ENCODE results near the gene CHD9.
A peak's percentile ranks its signal among the peaks of the same experiment; 100 is the strongest.

The CHD9 gene

DNA sequence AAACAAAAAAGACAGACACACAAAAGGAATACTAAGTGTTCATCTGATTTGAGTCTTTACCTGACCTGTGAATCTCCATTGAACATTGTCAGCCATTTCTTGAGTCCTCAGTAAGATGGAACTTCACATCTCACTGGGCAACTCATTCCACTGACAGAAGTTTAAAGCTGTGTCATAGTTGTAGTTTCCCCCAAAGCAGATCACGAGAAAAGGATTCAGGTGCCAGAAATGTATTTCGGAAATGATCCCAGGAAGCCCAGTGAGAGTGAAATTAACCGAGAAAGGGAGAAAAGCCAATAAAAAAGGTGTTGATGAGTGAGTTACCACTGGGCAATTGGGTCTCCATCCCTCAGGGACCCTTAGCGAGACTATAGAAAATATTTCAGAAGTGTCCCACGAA is 6.5 kb downstream of the CHD9 start:
- TF ChIP-seq ZNF565 (CRISPR knock-in tag; conservative IDR thresholded peaks at IDR 0.05; ENCODE audit: low read depth) = no peak
- no peak for ATAC-seq

DNA sequence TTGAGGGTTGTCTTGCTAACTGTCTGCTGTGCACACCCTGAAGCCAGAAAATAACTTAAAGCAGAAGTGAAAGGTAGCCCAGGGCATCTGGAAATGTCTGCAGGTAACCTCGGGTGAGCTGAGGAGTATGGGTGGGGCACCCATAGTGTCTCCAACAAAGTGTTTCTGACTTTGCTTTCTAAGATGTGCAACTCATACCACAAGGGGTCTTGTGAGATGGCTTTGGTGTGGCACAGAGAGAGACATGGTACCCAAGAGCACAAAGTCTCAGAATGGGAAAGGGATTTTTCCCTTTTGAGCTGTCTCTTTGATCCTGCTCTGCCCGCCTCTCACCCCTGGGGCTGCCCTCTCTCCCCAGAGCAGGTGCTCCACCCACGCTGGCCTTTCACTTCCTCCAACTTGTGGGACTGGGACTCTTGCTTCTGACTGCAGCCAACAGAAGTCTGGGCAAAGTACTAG is 6.9 kb downstream of the CHD9 start:
- no peak for ATAC-seq
- TF ChIP-seq, protein P1, sequence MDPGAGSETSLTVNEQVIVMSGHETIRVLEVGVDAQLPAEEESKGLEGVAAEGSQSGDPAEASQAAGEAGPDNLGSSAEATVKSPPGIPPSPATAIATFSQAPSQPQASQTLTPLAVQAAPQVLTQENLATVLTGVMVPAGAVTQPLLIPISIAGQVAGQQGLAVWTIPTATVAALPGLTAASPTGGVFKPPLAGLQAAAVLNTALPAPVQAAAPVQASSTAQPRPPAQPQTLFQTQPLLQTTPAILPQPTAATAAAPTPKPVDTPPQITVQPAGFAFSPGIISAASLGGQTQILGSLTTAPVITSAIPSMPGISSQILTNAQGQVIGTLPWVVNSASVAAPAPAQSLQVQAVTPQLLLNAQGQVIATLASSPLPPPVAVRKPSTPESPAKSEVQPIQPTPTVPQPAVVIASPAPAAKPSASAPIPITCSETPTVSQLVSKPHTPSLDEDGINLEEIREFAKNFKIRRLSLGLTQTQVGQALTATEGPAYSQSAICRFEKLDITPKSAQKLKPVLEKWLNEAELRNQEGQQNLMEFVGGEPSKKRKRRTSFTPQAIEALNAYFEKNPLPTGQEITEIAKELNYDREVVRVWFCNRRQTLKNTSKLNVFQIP (CRISPR knock-in tag; IDR thresholded peaks at IDR 0.05; ENCODE audit: borderline replicate concordance, low read depth) = no peak
- TF ChIP-seq OSR1 (CRISPR knock-in tag; IDR thresholded peaks at IDR 0.05) = no peak
- TF ChIP-seq RARB (CRISPR knock-in tag; IDR thresholded peaks at IDR 0.05) = no peak
- TF ChIP-seq TOX (CRISPR knock-in tag; IDR thresholded peaks at IDR 0.05; ENCODE audit: borderline replicate concordance) = no peak
- TF ChIP-seq ZNF565 (CRISPR knock-in tag; conservative IDR thresholded peaks at IDR 0.05; ENCODE audit: low read depth) = no peak
- TF ChIP-seq, protein P2, sequence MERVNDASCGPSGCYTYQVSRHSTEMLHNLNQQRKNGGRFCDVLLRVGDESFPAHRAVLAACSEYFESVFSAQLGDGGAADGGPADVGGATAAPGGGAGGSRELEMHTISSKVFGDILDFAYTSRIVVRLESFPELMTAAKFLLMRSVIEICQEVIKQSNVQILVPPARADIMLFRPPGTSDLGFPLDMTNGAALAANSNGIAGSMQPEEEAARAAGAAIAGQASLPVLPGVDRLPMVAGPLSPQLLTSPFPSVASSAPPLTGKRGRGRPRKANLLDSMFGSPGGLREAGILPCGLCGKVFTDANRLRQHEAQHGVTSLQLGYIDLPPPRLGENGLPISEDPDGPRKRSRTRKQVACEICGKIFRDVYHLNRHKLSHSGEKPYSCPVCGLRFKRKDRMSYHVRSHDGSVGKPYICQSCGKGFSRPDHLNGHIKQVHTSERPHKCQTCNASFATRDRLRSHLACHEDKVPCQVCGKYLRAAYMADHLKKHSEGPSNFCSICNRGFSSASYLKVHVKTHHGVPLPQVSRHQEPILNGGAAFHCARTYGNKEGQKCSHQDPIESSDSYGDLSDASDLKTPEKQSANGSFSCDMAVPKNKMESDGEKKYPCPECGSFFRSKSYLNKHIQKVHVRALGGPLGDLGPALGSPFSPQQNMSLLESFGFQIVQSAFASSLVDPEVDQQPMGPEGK (CRISPR knock-in tag; IDR thresholded peaks at IDR 0.05; ENCODE audit: borderline replicate concordance) = no peak
- no peak for TF ChIP-seq SNAI2 (CRISPR knock-in tag; IDR thresholded peaks at IDR 0.05)
- no peak for TF ChIP-seq PPARA (CRISPR knock-in tag; IDR thresholded peaks at IDR 0.05; ENCODE audit: borderline replicate concordance)
- TF ChIP-seq GLIS3 (CRISPR knock-in tag; IDR thresholded peaks at IDR 0.05) = no peak
- TF ChIP-seq, protein P3, sequence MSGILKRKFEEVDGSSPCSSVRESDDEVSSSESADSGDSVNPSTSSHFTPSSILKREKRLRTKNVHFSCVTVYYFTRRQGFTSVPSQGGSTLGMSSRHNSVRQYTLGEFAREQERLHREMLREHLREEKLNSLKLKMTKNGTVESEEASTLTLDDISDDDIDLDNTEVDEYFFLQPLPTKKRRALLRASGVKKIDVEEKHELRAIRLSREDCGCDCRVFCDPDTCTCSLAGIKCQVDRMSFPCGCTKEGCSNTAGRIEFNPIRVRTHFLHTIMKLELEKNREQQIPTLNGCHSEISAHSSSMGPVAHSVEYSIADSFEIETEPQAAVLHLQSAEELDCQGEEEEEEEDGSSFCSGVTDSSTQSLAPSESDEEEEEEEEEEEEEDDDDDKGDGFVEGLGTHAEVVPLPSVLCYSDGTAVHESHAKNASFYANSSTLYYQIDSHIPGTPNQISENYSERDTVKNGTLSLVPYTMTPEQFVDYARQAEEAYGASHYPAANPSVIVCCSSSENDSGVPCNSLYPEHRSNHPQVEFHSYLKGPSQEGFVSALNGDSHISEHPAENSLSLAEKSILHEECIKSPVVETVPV (CRISPR knock-in tag; IDR thresholded peaks at IDR 0.05) = no peak
- TF ChIP-seq BACH2 (CRISPR knock-in tag; IDR thresholded peaks at IDR 0.05; ENCODE audit: borderline replicate concordance) = no peak
- no peak for TF ChIP-seq ZFP3 (CRISPR knock-in tag; IDR thresholded peaks at IDR 0.05)
- TF ChIP-seq ZC3H10 (CRISPR knock-in tag; IDR thresholded peaks at IDR 0.05) = no peak

DNA sequence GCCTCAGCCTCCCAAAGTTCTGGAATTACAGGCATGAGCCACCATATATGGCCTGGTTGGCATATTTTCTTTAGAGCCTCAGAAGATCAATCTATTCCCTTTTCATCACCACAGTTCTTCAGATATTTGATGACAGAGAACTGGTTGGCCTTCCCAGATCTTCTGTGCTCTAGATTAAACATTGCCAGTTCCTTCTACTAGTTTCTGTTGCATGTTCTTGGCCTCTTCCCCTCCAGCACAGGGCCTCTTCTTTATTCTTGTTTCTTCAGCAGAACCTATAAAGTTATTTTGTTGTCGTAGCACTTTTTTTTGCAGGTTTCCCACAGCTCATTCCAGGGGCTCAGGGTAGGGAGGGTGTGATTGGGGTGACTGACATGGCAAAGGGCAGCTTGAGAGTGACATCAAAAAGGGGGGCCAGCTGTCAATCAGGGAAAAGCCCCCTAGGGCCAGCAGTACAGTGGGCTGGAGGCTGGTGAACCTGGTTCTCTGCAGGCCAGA is 9.3 kb downstream of the CHD9 start:
- no peak for ATAC-seq
- TF ChIP-seq ZFP30 (CRISPR knock-in tag; IDR thresholded peaks at IDR 0.05) (no peak), BACH2 (CRISPR knock-in tag; IDR thresholded peaks at IDR 0.05; ENCODE audit: borderline replicate concordance) (no peak), SNAI2 (CRISPR knock-in tag; IDR thresholded peaks at IDR 0.05) (no peak), ZFP3 (CRISPR knock-in tag; IDR thresholded peaks at IDR 0.05) (no peak), PPARA (CRISPR knock-in tag; IDR thresholded peaks at IDR 0.05; ENCODE audit: borderline replicate concordance) (no peak), TOX (CRISPR knock-in tag; IDR thresholded peaks at IDR 0.05; ENCODE audit: borderline replicate concordance) (no peak), OSR1 (CRISPR knock-in tag; IDR thresholded peaks at IDR 0.05) (no peak), GLIS3 (CRISPR knock-in tag; IDR thresholded peaks at IDR 0.05) (no peak), RARB (CRISPR knock-in tag; IDR thresholded peaks at IDR 0.05) (no peak), ESRRG (CRISPR knock-in tag; IDR thresholded peaks at IDR 0.05) (no peak), ZNF70 (CRISPR knock-in tag; IDR thresholded peaks at IDR 0.05) (no peak)
- TF ChIP-seq, protein P1 (CRISPR knock-in tag; IDR thresholded peaks at IDR 0.05; ENCODE audit: borderline replicate concordance, low read depth) = no peak
- TF ChIP-seq, protein P4, sequence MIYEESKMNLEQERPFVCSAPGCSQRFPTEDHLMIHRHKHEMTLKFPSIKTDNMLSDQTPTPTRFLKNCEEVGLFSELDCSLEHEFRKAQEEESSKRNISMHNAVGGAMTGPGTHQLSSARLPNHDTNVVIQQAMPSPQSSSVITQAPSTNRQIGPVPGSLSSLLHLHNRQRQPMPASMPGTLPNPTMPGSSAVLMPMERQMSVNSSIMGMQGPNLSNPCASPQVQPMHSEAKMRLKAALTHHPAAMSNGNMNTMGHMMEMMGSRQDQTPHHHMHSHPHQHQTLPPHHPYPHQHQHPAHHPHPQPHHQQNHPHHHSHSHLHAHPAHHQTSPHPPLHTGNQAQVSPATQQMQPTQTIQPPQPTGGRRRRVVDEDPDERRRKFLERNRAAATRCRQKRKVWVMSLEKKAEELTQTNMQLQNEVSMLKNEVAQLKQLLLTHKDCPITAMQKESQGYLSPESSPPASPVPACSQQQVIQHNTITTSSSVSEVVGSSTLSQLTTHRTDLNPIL (CRISPR knock-in tag; IDR thresholded peaks at IDR 0.05; ENCODE audit: low read depth) = no peak

DNA sequence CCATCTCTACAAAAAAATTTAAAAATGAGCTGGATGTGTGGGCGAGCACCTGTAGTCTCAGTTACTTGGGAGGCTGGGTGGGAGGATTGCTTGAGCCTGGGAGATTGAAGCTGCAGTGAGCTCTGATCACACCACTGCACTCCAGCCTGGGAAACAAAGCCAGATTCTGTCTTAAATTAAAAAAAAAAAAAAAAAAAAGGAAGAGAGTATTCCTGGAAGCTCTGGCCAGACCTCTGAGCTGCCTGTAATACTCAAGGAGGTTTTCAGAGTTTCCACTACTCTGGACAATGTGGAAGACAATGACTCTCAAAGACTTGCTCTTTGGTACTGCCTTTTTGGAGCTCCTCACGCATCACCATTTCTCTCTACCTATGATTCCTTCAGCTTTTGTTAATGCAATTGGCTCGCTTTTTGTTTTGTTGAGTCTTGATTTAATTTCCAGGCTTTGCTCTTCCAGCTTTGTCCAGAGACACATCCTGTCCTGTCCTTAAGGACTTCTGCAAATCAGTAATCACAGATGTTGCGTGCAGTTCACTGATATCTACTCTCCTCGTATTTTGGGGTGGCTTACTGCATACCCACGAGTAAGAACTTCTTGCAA is 10.8 kb downstream of the CHD9 start:
- TF ChIP-seq, protein P4 (CRISPR knock-in tag; IDR thresholded peaks at IDR 0.05; ENCODE audit: low read depth) = no peak
- TF ChIP-seq ZNF565 (CRISPR knock-in tag; conservative IDR thresholded peaks at IDR 0.05; ENCODE audit: low read depth) = no peak
- TF ChIP-seq, protein P5, sequence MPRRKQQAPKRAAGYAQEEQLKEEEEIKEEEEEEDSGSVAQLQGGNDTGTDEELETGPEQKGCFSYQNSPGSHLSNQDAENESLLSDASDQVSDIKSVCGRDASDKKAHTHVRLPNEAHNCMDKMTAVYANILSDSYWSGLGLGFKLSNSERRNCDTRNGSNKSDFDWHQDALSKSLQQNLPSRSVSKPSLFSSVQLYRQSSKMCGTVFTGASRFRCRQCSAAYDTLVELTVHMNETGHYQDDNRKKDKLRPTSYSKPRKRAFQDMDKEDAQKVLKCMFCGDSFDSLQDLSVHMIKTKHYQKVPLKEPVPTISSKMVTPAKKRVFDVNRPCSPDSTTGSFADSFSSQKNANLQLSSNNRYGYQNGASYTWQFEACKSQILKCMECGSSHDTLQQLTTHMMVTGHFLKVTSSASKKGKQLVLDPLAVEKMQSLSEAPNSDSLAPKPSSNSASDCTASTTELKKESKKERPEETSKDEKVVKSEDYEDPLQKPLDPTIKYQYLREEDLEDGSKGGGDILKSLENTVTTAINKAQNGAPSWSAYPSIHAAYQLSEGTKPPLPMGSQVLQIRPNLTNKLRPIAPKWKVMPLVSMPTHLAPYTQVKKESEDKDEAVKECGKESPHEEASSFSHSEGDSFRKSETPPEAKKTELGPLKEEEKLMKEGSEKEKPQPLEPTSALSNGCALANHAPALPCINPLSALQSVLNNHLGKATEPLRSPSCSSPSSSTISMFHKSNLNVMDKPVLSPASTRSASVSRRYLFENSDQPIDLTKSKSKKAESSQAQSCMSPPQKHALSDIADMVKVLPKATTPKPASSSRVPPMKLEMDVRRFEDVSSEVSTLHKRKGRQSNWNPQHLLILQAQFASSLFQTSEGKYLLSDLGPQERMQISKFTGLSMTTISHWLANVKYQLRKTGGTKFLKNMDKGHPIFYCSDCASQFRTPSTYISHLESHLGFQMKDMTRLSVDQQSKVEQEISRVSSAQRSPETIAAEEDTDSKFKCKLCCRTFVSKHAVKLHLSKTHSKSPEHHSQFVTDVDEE (CRISPR knock-in tag; IDR thresholded peaks at IDR 0.05) = 0 out of 2 replicates have a peak, but pooled peaks have one; percentile 21
- ATAC-seq = peak; percentile 77

All from SK-N-SH treated with all-trans-retinoic acid at 6 μM for 48 hours (cell line).